WERI-Rb-1 (cell line): Measurements from ENCODE around the gene MAPK12.

Source experiments
- DNase-seq: peaks from one replicate; pipeline ENCODE4 v3.0.0-alpha.2; 2020
- H3K27ac ChIP-seq: fragments of 250-450 bp; sonication (Bioruptor Pico); 2 replicates; pipeline ENCODE4 v1.5.1; 2020; ENCODE audit warnings: mild to moderate bottlenecking, moderate library complexity
- H3K27me3 ChIP-seq: fragments of 250-450 bp; sonication (Bioruptor Pico); 2 replicates; pipeline ENCODE4 v1.5.1; 2021; ENCODE audit warnings: mild to moderate bottlenecking, low read depth, moderate library complexity; ENCODE audit not compliant: insufficient read depth, severe bottlenecking
- H3K36me3 ChIP-seq: fragments of 250-450 bp; sonication (Bioruptor Pico); 2 replicates; pipeline ENCODE4 v1.5.1; 2020; ENCODE audit warnings: mild to moderate bottlenecking, moderate library complexity
- H3K4me3 ChIP-seq: 2 replicates; pipeline ENCODE4 v1.5.1; 2011; ENCODE audit warnings: low read depth, mild to moderate bottlenecking, control low read depth, low read length
- H3K9me3 ChIP-seq: fragments of 250-450 bp; sonication (Bioruptor Pico); 2 replicates; pipeline ENCODE4 v1.5.1; 2021; ENCODE audit warnings: mild to moderate bottlenecking, moderate library complexity; ENCODE audit not compliant: severe bottlenecking
- TF ChIP-seq, protein P1 (sequence below): IDR thresholded peaks from 2 replicates; pipeline ENCODE4 v1.5.1; 2011; ENCODE audit warnings: low read depth, mild to moderate bottlenecking, control low read depth, inconsistent platforms, low read length

Gene MAPK12

DNA sequence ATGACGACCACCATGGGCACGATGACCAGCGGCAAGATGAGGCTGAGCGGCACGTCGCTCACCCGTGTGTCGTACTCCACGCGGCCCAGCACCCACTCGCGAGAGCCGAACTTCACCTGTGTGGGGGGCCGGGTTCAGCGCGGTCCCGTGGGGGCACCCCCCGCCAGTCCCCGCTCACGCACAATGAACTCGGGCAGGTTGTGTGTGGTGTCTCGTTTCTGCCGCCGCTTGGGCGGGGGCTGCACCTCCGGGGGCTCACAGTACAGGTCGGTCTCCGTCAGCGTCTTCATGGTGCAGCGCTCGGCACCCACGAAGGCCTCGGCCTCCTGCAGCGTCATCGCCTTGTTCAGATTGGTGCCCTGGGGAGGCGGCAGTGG lies 19.9 kb upstream of the MAPK12 start:
- no peak for DNase-seq
- TF ChIP-seq, protein P1, sequence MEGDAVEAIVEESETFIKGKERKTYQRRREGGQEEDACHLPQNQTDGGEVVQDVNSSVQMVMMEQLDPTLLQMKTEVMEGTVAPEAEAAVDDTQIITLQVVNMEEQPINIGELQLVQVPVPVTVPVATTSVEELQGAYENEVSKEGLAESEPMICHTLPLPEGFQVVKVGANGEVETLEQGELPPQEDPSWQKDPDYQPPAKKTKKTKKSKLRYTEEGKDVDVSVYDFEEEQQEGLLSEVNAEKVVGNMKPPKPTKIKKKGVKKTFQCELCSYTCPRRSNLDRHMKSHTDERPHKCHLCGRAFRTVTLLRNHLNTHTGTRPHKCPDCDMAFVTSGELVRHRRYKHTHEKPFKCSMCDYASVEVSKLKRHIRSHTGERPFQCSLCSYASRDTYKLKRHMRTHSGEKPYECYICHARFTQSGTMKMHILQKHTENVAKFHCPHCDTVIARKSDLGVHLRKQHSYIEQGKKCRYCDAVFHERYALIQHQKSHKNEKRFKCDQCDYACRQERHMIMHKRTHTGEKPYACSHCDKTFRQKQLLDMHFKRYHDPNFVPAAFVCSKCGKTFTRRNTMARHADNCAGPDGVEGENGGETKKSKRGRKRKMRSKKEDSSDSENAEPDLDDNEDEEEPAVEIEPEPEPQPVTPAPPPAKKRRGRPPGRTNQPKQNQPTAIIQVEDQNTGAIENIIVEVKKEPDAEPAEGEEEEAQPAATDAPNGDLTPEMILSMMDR: no peak
- Histone ChIP-seq H3K4me3 (no peak overlapping the region), H3K27ac (no peak overlapping the region), H3K9me3 (no peaks in the 10 kb centered on the region), H3K27me3 (no peaks in the 10 kb centered on the region), H3K36me3 (peaks cover 78% of the 10 kb centered on the region)

DNA sequence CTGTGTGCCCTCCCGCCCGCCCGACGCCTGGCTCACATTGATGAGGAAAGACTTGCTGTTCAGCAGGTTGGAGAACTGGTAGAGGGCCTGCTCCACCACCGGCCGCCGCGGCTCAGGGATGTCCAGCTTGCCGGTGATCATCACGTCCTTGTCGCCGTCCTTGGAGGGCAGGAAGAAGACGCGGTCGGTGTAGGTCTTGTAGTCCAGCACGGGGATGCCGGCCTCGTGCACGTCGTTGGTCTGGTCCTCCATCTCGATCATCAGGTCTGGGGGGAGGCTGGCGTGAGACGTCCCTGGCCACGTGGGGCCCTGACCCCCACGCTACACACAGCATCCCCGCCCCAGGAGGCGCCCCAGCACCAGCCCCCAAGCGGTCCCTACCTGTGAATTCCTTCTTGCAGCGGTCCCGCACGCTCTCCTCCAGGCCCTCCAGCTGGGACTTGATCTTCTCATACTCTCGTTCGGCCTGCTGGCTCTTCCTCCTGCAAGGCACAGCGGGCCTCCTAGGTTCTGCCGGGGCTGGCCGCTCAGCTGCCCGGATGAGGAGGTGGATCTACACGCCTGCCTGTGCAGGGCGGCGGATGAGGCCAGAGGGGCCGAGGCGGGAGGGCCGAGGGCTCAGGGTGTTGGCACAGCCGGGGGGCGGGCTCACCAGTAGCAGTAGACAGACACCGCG lies 19.4 kb upstream of the MAPK12 start:
- H3K9me3 ChIP-seq: no peaks in the 10 kb centered on the region
- DNase-seq: no peak
- no peak overlapping the region for H3K27ac ChIP-seq
- TF ChIP-seq, protein P1: no peak
- H3K27me3 ChIP-seq: no peaks in the 10 kb centered on the region
- no peak overlapping the region for H3K4me3 ChIP-seq
- peaks cover 76% of the 10 kb centered on the region for H3K36me3 ChIP-seq

DNA sequence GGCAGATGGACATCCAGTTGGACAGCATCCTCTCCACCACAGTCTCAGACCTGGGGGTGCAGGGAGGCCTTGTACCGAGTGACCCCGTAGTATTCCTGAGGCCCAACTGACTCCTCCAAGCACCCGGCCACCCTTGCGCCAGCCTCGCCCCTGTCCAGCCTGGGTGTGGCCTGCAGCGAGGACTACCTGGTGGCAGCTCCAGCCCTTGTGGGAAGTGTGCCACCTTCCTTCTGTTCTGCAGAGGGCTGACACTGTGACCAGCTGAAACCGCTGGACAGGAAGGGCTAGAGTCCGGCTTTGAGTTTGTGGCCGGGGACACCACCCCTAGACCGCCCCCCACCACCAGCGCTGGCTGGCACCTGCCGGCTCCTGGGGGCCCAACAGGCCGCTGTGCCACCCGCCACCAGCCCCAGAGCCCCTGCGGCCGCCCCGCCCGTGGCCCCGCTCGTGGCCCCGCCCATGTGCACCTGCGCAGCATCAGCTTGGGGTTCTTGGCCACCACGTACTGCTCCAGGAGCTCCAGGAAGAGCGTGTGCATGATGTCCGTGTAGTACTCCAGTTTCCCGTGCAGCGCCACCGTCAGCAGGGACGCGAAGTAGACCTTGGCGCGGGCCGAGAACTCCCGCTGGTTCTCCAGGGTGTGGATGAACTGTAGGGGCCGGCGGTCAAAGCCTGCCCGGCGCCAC lies 18.7 kb upstream of the MAPK12 start:
- Histone ChIP-seq H3K4me3 (no peak overlapping the region), H3K36me3 (peaks cover 81% of the 10 kb centered on the region), H3K27me3 (no peaks in the 10 kb centered on the region), H3K9me3 (no peaks in the 10 kb centered on the region), H3K27ac (no peak overlapping the region)
- DNase-seq: no peak
- TF ChIP-seq, protein P1: no peak

DNA sequence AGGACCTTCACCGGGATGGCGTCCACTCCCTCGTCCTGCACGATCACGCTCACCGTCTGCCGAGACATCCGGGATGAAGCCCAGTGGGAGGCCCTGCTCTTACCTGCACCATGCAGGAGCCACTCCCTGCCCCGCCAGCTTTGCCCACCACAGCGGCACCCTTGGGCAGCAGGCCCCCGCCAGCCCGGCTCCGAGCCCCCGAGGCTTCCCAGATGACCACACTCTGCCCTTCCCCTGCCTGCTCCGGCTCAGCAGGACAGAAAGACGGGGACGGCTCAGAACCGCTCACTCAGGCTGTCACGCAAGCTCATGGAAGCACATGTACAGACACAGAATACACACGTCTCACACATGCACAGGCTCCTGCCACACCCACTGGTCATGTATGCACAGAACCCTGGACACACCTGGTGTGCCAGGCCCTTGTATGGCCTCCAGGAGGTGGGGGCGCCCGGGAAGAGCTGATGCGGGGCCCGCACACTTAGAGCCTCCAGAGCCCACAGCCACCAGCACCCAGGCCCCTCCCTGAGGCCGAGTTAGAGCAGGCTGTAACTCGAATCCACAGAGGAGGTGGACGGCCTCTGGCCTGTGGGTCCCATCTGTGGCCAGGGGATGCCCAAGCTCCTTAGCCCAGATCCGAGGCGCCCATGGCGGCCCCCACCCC lies 17.6 kb upstream of the MAPK12 start:
- H3K27me3 ChIP-seq: no peaks in the 10 kb centered on the region
- TF ChIP-seq, protein P1: no peak
- no peaks in the 10 kb centered on the region for H3K9me3 ChIP-seq
- H3K4me3 ChIP-seq: no peak overlapping the region
- H3K27ac ChIP-seq: no peak overlapping the region
- DNase-seq: no peak
- peaks cover 80% of the 10 kb centered on the region for H3K36me3 ChIP-seq

DNA sequence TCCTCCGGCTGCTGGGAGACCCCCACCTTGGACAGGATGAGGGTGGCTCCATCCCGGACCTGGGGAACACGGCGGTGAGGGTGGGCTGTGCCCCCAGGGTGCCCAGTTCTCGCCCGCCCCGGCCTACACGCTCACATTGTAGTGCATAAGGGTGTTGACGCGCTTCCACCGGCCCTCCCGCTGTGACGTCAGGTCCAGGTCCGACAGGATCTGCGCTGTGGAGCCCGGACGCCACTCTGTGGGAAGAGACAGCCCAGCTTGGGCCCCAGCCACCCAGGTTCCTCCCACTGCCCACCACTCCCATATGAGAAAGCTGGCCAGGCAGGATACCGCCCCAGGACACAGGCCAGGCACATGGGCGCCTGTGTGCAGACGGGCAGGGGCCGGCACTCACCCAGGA lies 17.0 kb upstream of the MAPK12 start:
- no peak for DNase-seq
- H3K27me3 ChIP-seq: no peaks in the 10 kb centered on the region
- H3K9me3 ChIP-seq: no peaks in the 10 kb centered on the region
- TF ChIP-seq, protein P1: no peak
- no peak overlapping the region for H3K4me3 ChIP-seq
- H3K36me3 ChIP-seq: peaks cover 81% of the 10 kb centered on the region
- H3K27ac ChIP-seq: no peak overlapping the region
